HG03135 (cell line): ENCODE results near the gene PLEKHG7.
A peak's percentile ranks its signal among the peaks of the same experiment; 100 is the strongest.
"Not testable (repeated sequence)": the region's sequence is repeated elsewhere in the genome, so short reads cannot be mapped to it uniquely, and the experiment has no call there.

ENCODE experiments used
- ATAC-seq: cut with Tn5 transposase; IDR thresholded peaks from one replicate; pipeline ENCODE4 v1.9.1; 2021; ENCODE audit warnings: mild to moderate bottlenecking, moderate library complexity; ENCODE audit not compliant: unreplicated experiment

PLEKHG7 gene

DNA sequence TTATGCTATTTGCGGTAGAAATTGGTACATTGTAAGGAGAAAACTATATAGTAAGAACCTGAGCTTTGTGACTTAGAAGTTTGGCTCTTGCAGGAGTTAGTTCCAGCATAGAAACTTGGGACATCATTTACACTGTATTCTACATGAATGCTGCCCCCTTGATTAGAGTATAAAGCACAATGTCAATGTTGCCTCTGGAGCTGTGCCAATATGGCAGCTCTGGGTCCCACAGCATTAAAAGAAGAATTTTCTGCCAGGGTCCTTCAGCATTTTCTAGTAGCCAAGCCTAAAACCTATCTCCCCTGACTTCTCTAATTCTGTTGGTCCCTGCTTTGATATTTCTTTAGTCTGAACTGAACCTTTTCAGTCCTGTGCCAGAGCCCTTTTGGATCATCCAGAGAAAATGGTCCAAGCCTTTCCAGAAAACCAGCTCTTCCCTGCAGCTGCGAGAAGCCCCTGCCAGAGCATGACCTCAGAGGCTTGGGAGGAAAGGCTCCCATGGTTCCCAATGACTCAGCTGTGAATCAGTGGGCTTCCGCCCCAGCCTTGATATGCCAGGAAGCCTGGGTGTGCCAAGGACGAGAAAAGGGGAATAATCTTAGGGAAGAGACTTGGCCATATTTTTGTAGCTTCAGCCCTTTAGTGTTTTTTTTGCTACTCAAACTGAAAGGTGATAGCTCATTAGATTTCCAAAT lies 43.2 kb downstream of the PLEKHG7 start:
- ATAC-seq = no peak

DNA sequence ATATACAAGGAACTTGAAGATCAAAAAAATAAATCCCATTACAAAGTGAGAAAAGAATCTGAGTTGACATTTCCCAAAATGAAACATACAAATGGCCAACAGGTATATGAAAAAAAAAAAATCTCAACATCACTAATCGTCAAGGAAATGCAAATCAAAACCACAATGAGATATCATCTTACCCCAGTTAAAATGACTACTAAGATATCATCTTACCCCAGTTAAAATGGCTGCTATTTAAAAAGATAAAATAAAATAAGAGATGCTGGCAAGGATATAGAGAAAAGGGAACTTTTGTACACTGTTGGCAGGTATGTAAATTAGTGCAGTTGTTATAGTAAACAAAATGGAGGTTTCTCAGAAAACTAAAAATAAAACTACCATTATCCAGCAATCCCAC lies 44.4 kb downstream of the PLEKHG7 start:
- ATAC-seq = no peak

DNA sequence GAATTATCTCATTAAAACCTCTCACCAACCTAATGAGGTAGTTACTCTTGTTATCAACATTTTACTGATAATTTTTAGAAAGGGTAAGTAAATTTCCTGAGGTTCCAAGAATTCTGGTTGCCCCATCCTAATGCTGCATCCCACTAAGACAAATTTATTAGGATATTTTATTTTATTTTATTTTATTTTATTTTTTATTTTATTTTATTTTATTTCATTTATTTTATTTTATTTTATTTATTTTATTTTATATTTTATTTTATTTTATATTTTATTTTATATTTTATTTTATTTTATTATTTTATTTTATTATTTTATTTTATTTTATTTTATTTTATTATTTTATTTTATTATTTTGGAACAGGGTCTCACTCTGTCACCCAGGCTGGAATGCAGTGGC lies 46.9 kb downstream of the PLEKHG7 start:
- ATAC-seq = not testable (repeated sequence)

DNA sequence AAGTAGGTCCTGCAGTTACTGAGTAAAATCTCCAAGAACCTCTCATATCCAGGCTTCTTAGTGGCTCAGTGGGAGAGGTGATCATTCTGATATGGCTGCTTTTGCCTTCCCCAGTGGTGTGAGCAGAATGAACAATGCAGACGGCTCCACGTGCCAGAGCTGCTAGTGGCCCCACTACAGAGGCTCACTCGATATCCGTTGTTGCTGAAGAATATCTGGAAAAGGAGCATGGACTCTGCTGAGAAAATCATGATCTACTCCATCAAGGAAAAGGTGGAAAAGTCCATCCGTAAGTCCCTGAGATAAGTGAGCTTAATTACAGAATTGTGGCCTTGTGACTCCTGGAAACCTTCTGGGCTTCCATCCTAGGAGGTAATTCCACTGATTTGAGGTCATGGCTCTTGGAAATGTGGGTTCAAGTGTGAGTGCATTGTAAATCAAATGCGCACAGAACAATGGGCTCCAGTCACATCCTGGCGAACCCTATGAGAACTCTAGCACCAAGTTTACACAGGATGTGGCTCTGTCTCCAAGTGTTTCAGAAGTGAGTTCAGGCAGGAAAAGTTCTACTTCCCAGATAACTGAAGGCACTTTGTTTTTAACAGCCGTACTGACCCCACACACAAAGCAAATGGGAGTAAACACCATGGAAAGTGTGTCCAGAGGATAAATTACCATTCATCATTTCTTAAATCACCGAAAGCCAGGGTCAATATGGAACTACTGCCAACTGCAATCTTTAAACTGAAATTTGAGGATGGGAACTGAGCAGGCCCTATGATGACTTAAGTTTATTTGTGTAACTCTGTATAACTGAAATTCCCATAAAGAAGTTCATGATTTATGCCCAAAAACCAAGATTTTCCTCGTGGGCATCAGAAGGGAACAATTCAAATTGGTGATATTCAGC lies 51.4 kb downstream of the PLEKHG7 start:
- ATAC-seq = no peak

DNA sequence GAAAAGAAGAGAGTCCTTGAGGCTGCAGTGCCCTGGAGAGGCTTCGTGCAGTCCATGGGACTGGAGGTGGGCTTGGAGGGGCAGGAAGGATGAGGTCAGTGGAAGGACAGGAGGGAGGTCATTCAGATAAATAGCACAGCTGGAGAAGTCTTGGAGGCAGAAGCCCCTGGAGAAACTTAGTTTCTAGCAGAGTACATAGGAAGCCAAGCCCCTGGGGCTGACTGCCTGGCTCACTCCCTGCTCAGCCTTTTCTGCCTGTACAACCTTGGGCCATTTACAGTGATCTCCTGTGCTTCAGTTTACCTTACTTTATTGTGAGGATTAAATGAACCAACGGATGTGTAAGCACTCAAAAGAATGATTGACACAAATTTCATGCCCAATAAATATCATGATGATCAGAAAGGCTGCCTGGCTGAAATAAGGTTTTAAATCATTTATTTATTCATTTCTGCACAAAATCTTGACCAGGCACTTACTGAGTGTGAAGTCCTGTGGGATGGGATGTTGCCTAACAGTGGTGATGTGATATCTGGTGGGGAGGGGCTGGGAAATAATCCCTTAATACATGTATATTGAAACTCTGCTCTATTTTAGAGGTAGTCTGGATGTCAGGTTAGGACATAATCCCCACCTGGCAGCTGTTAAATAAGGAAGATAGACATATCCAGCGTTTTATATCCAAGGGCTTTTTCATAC lies 54.3 kb downstream of the PLEKHG7 start:
- ATAC-seq = no peak

DNA sequence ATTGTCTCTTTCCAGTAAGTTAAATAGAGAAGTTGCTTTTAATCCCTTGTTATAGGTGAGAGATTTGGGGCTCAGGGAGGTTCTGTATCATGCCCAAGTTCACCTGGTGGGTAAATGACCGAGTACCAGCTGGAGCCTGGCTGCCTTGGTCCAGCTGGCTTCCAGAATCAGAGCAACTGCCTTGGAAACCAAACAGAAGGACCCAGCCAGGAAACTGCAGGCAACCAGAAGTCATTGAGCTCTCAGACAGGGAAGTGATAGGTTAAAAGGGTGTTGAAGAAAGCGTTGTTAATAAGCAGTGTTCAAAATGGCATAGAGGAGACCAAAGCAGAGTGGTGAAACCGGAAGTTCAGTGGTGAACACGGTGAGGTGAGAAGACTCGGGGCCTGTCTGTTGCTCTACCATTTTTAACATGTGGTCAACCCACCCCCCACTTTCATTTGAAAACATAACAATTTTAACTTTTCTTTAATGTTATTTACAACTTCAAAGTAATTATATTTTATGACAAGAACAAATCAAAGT lies 54.9 kb downstream of the PLEKHG7 start:
- ATAC-seq = no peak

DNA sequence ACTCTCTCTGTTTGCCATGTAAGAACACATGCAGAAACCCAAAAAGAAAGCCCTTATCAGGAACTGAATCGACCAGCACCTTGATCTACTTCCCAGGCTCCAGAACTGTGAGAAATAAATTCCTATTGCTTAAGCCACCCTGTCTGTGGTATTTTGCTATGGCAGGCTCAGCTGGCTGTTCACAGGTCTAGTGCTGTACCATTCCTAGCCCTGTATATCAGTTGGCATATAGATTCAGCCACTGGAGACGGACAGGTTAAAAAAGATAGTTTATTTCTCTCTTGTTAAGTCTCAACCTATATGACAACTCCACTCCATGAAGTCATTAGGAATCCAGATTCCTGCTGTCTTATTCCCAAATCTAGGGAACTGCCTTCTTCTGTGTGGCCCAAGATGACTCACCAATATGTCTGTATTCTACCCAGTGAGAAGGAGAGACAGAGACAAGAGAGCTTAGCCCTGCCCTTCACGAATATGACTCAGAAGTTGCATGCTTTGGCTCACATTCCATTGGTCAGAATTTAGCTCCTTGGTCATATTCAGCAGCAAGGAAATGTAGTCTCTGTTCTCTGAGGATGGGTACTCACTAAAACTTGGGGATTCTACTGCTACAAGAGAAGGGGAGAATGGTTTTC lies 57.0 kb downstream of the PLEKHG7 start:
- no peak for ATAC-seq

DNA sequence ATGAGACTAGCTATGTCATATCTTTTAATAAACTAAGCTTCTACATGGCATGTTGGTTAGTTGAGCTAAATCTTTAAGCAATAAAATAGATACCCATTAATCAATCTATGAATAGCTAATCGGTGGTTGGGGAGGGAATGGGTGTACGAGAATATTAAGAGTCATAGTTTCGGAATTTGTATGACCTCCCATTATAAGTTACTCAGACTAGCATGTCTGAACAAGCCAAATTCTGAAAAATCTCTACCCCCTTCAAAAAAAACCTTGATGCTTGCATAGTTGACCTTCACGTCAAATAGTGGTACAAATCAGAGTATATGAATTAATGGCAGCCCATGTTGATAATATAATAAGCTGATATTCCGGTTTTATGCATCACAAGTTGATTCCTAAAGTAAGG lies 60.0 kb downstream of the PLEKHG7 start:
- ATAC-seq = no peak

DNA sequence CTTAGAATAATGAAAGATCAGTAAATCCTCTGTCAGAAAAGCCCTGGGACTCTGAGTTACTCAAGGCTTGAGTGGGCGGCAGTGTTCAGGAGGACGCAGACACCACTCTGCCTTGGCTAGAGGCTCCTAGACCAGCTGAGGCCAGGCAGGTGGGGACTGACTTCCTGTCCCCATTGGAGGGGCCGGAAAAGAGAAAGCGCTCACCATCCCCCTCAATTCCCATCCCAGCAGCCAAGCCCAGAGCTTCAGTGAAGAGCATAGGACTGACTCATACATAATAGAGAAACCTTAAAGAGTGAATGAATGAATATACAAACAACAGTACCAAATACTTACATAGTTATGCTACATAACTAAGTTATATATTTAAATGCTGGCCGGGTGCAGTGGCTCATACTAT lies 62.0 kb downstream of the PLEKHG7 start:
- no peak for ATAC-seq

DNA sequence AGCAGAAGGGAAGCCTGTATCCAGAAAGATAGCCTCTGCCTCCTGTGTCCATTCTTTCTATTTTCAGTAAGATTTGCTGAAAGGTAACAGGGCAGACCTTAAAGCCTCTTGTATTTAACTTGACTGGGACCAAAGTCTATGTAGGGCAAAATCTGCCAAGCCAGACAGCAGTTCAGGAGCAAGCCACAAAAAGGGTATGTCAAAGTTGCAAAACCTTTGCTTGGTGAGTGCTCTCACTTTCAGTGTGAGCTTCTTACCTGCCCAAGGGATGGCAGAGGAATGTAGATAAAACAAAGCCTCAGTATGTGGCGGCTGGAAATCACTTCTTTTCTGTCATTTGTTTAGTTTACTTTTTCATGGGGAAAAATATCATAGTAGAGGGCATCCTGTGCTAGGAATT lies 63.1 kb downstream of the PLEKHG7 start:
- ATAC-seq = no peak

DNA sequence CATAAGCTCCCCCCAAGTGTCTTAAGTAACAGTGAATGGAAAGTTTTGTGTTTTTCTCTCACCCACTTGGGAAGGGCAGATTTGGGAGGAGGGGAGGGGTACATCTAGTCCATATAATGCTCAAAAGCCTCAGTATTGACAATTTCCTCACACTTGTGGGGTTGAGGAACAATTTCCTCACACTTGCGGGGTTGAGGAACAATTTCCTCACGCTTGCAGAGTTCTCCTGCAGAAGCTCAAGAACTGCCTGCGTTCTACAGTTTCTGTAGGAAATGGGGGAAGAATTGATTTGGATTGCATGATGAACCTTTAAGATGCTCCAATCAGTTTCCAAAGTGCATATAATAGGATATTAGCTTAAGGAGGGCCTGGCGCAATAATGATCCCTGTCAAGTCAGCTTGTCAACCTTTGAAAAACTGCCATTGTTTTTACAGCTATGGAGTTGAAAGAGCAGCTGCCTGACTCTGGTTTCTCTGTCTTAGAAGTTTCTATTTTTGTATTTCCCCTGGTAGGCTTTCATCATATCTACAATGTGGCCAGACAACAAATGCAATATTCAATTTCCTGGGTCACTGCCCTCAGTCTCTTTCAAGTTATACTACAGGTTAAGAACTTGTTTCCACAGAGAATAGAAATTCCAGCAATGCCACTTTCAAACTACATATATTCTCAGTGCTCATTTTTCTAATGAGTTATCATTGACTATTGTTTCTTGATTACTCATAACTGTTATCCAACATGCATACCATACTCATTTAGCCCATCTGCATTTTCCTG lies 66.5 kb downstream of the PLEKHG7 start:
- peak; percentile 74 for ATAC-seq

DNA sequence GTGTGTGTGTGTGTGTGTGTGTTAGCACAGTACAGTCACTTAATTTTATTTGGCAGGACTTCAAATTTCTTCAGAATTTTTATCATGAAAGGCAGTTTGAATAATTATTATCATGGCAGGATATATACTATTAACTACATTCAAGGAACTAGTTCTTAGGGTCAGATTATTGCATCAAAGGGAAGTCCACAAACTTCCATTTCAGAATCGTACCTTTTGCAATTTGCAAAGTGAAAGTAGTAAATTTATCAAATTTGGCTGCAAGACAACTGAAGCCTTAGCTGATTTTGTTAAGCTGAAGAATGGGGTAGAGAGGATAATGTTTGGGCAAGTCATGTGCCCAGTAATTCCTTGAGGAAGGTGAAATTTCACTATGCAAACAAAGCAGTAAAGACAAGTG lies 68.2 kb downstream of the PLEKHG7 start:
- no peak for ATAC-seq

DNA sequence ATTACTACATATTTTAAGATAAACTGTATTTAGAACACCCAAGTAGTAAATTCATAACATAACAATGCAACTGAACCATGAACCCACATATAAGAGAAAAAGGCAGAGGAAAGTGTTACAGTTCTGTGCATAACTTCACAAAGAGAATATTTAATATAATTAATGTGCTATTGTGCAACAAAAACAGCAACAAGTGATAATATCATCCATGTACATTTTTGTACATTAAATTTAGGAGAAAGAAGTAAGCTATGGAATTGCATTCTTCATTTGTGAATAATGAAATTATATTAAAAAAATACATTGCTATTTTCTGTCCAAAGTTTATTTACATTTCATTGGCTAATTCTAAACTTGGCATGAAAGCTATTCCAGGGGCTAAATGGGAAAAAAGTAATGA lies 72.6 kb downstream of the PLEKHG7 start:
- no peak for ATAC-seq

DNA sequence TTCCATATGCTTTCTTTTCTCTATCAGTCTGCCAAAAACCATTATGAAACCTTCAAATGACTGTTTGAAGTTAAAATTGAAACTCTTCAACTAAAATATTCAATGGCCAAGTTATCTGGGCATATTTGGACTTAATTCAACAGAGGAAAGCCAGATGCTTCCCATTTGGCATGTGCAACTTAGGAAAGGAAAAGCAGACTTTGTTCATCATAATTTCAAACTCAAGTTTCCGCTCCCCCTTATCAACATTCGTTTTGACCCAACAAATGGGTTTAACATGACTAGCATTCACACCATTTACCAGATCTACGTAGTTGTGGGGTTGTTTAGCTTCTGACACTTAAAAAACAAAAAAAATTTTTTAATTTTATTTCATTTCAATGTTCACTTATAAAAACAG lies 75.7 kb downstream of the PLEKHG7 start:
- ATAC-seq = no peak

DNA sequence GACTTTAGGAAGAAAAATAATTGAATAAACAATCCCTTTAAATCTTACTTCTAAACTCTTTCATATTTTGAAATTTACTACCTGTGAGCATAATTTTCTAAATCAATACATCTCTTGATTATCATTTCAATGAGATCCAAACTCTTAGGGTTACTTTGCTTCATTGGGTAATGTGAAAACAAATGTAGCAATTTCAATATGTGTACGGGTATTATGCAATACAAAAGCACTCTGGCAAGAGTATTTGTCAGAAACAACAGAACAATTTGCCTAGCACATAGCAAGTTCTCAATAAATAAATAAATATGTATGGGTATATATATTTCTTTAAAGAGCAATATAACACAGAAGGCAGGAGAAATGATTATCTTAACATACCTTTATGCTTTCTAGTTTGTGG lies 77.1 kb downstream of the PLEKHG7 start:
- ATAC-seq = no peak

DNA sequence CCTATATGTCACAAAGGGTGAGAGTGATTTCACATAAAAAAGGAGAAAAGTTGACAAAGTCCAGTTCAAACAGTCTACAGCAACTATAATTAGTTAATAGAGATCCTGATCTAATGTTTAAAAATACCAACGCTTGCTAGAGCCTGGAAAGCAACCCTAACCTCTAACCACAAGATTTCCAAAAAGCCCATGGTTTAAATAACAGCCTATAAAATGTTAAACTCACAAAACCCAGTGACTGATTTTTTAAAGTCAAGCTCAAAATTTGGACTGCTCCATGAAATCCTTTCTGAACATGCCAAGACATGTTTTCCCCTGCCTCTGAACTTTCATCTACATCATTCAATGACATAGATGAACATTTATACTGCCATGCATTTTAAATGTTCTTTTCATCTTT lies 81.6 kb downstream of the PLEKHG7 start:
- ATAC-seq = no peak

DNA sequence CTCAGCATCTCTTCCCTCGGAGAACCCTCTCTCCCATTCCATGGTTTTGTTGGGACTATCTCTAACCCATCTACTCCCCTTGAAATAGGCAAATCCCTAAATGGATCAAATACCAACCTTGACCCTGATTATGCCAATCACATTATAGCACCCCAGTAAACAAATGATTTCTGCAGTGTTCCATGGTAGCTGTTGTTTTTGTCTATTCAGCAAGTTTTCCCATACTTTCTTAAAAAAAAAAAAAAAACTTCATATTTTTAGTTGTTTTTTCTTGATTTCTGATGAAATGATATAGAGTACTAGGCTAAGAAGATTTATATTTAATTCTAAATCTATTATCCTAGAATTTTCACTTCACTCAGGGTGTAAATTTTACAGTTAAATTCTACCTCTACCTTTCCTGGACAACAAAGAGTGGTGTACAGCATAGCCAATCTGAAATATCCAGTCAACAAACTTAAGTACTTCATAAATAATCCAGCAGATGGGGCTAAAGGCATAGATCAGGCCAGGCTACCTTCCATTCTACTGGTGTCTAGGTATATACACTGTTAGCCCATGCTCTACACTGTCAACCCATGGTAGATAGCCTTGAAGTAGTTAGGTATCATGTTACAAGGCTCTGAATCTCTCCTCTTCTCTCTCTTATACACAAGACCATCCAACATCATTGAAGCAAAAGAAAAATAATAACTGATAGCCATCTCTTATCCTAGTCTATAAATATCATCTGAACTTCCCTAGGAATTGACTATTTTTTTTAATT lies 82.2 kb downstream of the PLEKHG7 start:
- ATAC-seq = peak; percentile 98

DNA sequence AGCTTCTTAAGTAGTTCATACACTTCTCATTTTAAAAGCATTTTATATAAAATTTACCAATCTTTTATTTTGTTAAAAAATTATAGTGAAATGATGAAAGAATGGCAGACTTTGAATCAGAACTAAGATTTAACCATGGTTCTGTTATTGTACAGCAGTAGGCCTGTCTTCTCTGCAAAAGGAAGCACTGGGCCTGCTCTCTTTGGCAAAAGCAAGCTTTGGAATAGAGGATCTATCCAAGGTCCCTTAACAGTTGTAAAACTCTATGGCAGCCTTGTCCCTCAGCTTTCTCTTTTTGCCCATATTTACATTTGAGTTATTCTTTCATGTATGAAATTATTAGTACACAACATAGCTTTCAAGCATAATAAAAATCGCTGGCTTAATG lies 82.8 kb downstream of the PLEKHG7 start:
- ATAC-seq = no peak

DNA sequence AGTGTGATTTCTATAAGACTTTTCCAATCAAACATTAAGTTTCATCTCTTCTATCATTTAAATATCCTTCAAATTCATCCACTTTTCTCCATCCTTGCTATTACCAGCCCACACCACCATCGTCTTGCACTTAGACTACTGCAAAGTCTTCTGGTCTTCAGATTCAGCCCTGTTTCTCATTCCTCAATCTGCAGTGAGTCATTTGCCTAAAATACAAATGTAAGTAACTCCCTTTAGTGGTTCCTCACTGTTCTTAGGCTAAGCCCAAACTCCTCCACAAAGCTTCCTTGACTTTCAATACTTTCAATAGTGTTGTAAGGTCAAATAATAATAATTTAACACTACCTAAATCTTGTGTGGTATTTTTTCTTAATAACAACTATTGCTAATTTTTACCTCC lies 83.3 kb downstream of the PLEKHG7 start:
- no peak for ATAC-seq

DNA sequence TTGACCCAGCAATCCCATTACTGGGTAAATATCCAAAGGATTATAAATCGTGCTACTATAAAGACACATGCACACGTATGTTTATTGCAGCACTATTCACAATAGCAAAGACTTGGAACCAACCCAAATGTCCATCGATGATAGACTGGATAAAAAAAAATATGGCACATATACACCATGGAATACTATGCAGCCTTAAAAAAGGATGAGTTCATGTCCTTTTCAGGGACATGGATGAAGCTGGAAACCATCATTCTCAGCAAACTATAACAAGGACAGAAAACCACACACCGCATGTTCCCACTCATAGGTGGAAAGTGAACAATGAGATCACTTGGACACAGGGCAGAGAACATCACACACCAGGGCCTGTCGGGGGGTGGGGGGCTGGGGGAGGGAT lies 91.6 kb downstream of the PLEKHG7 start:
- not testable (repeated sequence) for ATAC-seq
